H1 (cell line): ENCODE measurements around the gene PTBP1. TPM values are rescaled to one million over a fixed set of nuclear protein-coding genes. Genes with fewer than 3 reads are reported as not detected.
A peak's percentile ranks its signal among the peaks of the same experiment; 100 is the strongest.

Source experiments
- CTCF ChIA-PET: fragments of 300-600 bp; sonication (Branson Sonifier 250); formaldehyde crosslinking; loops from one replicate; lab custom pipeline; 2021; ENCODE audit not compliant: partially characterized antibody; lab: Charles Lee
- POLR2A ChIA-PET: fragments of 300-600 bp; sonication (Branson Sonifier 250); formaldehyde crosslinking; loops from one replicate; lab custom pipeline; 2021; ENCODE audit warnings: inconsistent platforms; ENCODE audit not compliant: partially characterized antibody; lab: Charles Lee
- DNase-seq, 2 experiments: peaks; one replicate each; pipeline versions ENCODE4 v3.0.0 to v3.0.0-alpha.2; 2010 to 2022; ENCODE audit warnings: low spot score in 2 of 2, low read depth in 1 of 2, mixed read lengths in 1 of 2
- FAIRE-seq: peaks from 2 replicates; lab custom pipeline; 2011; peaks lifted over from hg19 to GRCh38; lab: Jason Lieb, UNC
- H2AFZ ChIP-seq: 2 replicates; pipeline ENCODE4 v1.8.1; 2012; ENCODE audit warnings: low read length, inconsistent platforms
- H2AK5ac ChIP-seq: 2 replicates; pipeline ENCODE4 v1.6.1; 2013; ENCODE audit warnings: low read depth, low read length
- H2BK120ac ChIP-seq: replicated peaks from 2 replicates; pipeline ENCODE3; 2013; ENCODE audit warnings: low read depth, low read length, inconsistent platforms
- H2BK12ac ChIP-seq: 2 replicates; pipeline ENCODE4 v1.6.1; 2013; ENCODE audit warnings: low read depth, low read length
- H2BK15ac ChIP-seq: 2 replicates; pipeline ENCODE4 v1.6.1; 2013; ENCODE audit warnings: low read length
- H2BK20ac ChIP-seq: 2 replicates; pipeline ENCODE4 v1.6.1; 2013; ENCODE audit warnings: low read length
- H2BK5ac ChIP-seq: 2 replicates; pipeline ENCODE4 v1.6.1; 2013; ENCODE audit warnings: low read depth, low read length
- H3K14ac ChIP-seq: 2 replicates; pipeline ENCODE4 v1.6.1; 2013; ENCODE audit warnings: inconsistent platforms; ENCODE audit not compliant: insufficient read length
- H3K18ac ChIP-seq: 2 replicates; pipeline ENCODE4 v1.6.1; 2013; ENCODE audit warnings: low read length; ENCODE audit errors: extremely low read depth
- H3K23ac ChIP-seq: 2 replicates; pipeline ENCODE4 v1.6.1; 2013; ENCODE audit warnings: inconsistent platforms; ENCODE audit not compliant: insufficient read length
- H3K23me2 ChIP-seq: 2 replicates; pipeline ENCODE4 v1.6.1; 2013; ENCODE audit warnings: low read depth, low read length
- H3K27ac ChIP-seq: 2 replicates; pipeline ENCODE4 v1.6.1; 2011; ENCODE audit warnings: low read depth, low read length, inconsistent platforms
- H3K27me3 ChIP-seq, 4 experiments: replicated peaks in 1 of 4; 1 replicate in 1 of 4; 2 replicates in 3 of 4; pipeline versions ENCODE4 v1.6.1 to v1.8.1; 2011 to 2013; ENCODE audit warnings: low read length in 3 of 4, mild to moderate bottlenecking in 3 of 4, inconsistent platforms in 2 of 4, mixed read lengths in 2 of 4, moderate library complexity in 1 of 4; ENCODE audit not compliant: control insufficient read depth in 3 of 4, insufficient read depth in 3 of 4; ENCODE audit errors: extremely low read depth in 1 of 4
- H3K36me3 ChIP-seq, 4 experiments: 2 replicates each; pipeline versions ENCODE4 v1.6.1 to v1.8.1; 2011 to 2013; ENCODE audit warnings: mild to moderate bottlenecking in 4 of 4, low read length in 3 of 4, moderate library complexity in 2 of 4, control low read depth in 1 of 4, inconsistent platforms in 1 of 4; ENCODE audit not compliant: insufficient read depth in 4 of 4, control insufficient read depth in 2 of 4
- H3K4ac ChIP-seq: replicated peaks from 2 replicates; pipeline ENCODE3; 2013; ENCODE audit warnings: low read length, low read depth, mixed read lengths, inconsistent platforms; ENCODE audit not compliant: insufficient read length
- H3K4me1 ChIP-seq, 4 experiments: replicated peaks in 1 of 4; 1 replicate in 1 of 4; 2 replicates in 3 of 4; pipeline versions ENCODE4 v1.6.1 to v1.8.1; 2011 to 2013; ENCODE audit warnings: low read length in 3 of 4, inconsistent platforms in 2 of 4, mixed read lengths in 1 of 4; ENCODE audit not compliant: insufficient read depth in 4 of 4, control insufficient read depth in 3 of 4
- H3K4me2 ChIP-seq, 2 experiments: 2 replicates each; pipeline versions ENCODE4 v1.6.1 to v1.8.1; 2011 to 2013; ENCODE audit warnings: low read depth in 2 of 2, low read length in 2 of 2, control low read depth in 1 of 2, inconsistent platforms in 1 of 2, mild to moderate bottlenecking in 1 of 2; ENCODE audit not compliant: insufficient read depth in 1 of 2
- H3K4me3 ChIP-seq, 4 experiments: fragments of 200-600, 300-600 bp in 1 of 4; sonication (generic), shearing (Covaris generic), sonication (Bioruptor Twin) in 1 of 4; 2 replicates each; pipeline versions ENCODE4 v1.5.1 to v1.8.1; 2011 to 2016; ENCODE audit warnings: low read length in 4 of 4, low read depth in 3 of 4, control low read depth in 2 of 4, inconsistent platforms in 2 of 4, mild to moderate bottlenecking in 2 of 4, mixed read lengths in 1 of 4, moderate library complexity in 1 of 4; ENCODE audit not compliant: insufficient read depth in 2 of 4; ENCODE audit errors: extremely low read depth in 1 of 4
- H3K56ac ChIP-seq: replicated peaks from 2 replicates; pipeline ENCODE3; 2013; ENCODE audit warnings: low read depth, mild to moderate bottlenecking, mixed read lengths, low read length, inconsistent platforms; ENCODE audit not compliant: insufficient read length
- H3K79me1 ChIP-seq: 2 replicates; pipeline ENCODE4 v1.6.1; 2013; ENCODE audit warnings: low read depth, low read length, control low read depth
- H3K79me2 ChIP-seq, 2 experiments: 2 replicates each; pipeline versions ENCODE4 v1.6.1 to v1.8.1; 2012 to 2013; ENCODE audit warnings: low read length in 2 of 2, mild to moderate bottlenecking in 2 of 2, inconsistent platforms in 1 of 2; ENCODE audit not compliant: insufficient read depth in 2 of 2, control insufficient read depth in 1 of 2
- H3K9ac ChIP-seq, 4 experiments: replicated peaks in 1 of 4; 1 replicate in 1 of 4; 2 replicates in 3 of 4; pipeline versions ENCODE4 v1.6.1 to v1.8.1; 2011 to 2013; ENCODE audit warnings: low read depth in 3 of 4, low read length in 3 of 4, control low read depth in 2 of 4, mild to moderate bottlenecking in 2 of 4, moderate library complexity in 2 of 4, inconsistent platforms in 1 of 4; ENCODE audit errors: extremely low read depth in 1 of 4
- H3K9me3 ChIP-seq, 2 experiments: 2 replicates each; pipeline versions ENCODE4 v1.6.1 to v1.8.1; 2012 to 2013; ENCODE audit warnings: mild to moderate bottlenecking in 2 of 2, moderate library complexity in 2 of 2, control low read depth in 1 of 2, inconsistent platforms in 1 of 2, low read depth in 1 of 2, low read length in 1 of 2, mixed read lengths in 1 of 2; ENCODE audit not compliant: insufficient read depth in 2 of 2
- H4K20me1 ChIP-seq, 2 experiments: replicated peaks in 1 of 2; 2 replicates each; pipeline versions ENCODE3 to v1.8.1; 2011 to 2013; ENCODE audit warnings: inconsistent platforms in 2 of 2, low read length in 2 of 2, mild to moderate bottlenecking in 1 of 2; ENCODE audit not compliant: insufficient read depth in 2 of 2, control insufficient read depth in 1 of 2
- H4K5ac ChIP-seq: 2 replicates; pipeline ENCODE4 v1.6.1; 2013; ENCODE audit warnings: low read length, low read depth, mixed read lengths, inconsistent platforms; ENCODE audit not compliant: insufficient read length
- H4K8ac ChIP-seq: 2 replicates; pipeline ENCODE4 v1.8.0; 2013; ENCODE audit warnings: mild to moderate bottlenecking, moderate library complexity, low read length, inconsistent platforms; ENCODE audit not compliant: insufficient read depth; ENCODE audit errors: extremely low read depth
- H4K91ac ChIP-seq: replicated peaks from 2 replicates; pipeline ENCODE3; 2013; ENCODE audit warnings: low read length, mixed read lengths, inconsistent platforms; ENCODE audit not compliant: insufficient read length
- FOSL1 ChIP-seq: IDR thresholded peaks from 2 replicates; pipeline ENCODE4 v1.6.1; 2011; ENCODE audit warnings: mild to moderate bottlenecking, low read depth, low read length, moderate library complexity; ENCODE audit not compliant: insufficient read depth
- POLR2A ChIP-seq, 2 experiments: IDR thresholded peaks; 1 replicate in 1 of 2; 2 replicates in 1 of 2; pipeline ENCODE4 v1.6.1; 2011; ENCODE audit warnings: low read depth in 2 of 2, low read length in 2 of 2, mild to moderate bottlenecking in 2 of 2; ENCODE audit errors: control extremely low read depth in 1 of 2
- POLR2AphosphoS5 ChIP-seq: IDR thresholded peaks from 2 replicates; pipeline ENCODE4 v1.6.1; 2011; ENCODE audit warnings: low read depth, low read length
- YY1 ChIP-seq: IDR thresholded peaks from 2 replicates; pipeline ENCODE4 v1.6.1; 2011; ENCODE audit warnings: low read depth, mild to moderate bottlenecking, low read length
- WGBS, 2 experiments: shearing (Covaris generic) in 1 of 2; methylation state at CpG; one replicate each; pipeline versions ENCODE4 v1.1.6 to v1.1.7; 2013 to 2015; ENCODE audit warnings: low lambda C conversion rate in 2 of 2, mixed read lengths in 2 of 2, inconsistent platforms in 1 of 2, low coverage in 1 of 2, missing lambda C conversion rate in 1 of 2; ENCODE audit not compliant: insufficient replicate concordance in 2 of 2, insufficient coverage in 1 of 2, insufficient read length in 1 of 2; ENCODE audit errors: extremely low coverage in 1 of 2, missing lambda C conversion rate in 1 of 2; 5-methylcytosine and 5-hydroxymethylcytosine counted together
- polyA plus RNA-seq, 7 experiments: library from polyadenylated mRNA; depleted of rRNA in 3 of 7; stranded (reverse) in 5 of 7; unstranded in 2 of 7; fragments of >200 nt in 5 of 7; fragments of 200-250 nt in 2 of 7; gene quantifications; 1 replicate in 5 of 7; 2 replicates in 1 of 7; 4 replicates in 1 of 7; pipeline versions ENCODE4 v1.2.1 to v1.2.3, GENCODE V29; 2011 to 2013; ENCODE audit warnings: missing spikeins in 2 of 7, mixed read lengths in 2 of 7
- total RNA-seq: library from RNA; stranded (reverse); fragmentation: NEBNext Ultra II Directional; extraction: Animal tissue kit (Norgen Biotek cat#: 25700); gene quantifications from 2 replicates; pipeline ENCODE4 v1.2.1, GENCODE V29; 2021

The PTBP1 gene
- total and polyA plus RNA-seq, 2 of the 8 experiments (the other 6 are each of a cell fraction or from before 2014, with no cell fraction given) = 528 to 888 TPM

DNA sequence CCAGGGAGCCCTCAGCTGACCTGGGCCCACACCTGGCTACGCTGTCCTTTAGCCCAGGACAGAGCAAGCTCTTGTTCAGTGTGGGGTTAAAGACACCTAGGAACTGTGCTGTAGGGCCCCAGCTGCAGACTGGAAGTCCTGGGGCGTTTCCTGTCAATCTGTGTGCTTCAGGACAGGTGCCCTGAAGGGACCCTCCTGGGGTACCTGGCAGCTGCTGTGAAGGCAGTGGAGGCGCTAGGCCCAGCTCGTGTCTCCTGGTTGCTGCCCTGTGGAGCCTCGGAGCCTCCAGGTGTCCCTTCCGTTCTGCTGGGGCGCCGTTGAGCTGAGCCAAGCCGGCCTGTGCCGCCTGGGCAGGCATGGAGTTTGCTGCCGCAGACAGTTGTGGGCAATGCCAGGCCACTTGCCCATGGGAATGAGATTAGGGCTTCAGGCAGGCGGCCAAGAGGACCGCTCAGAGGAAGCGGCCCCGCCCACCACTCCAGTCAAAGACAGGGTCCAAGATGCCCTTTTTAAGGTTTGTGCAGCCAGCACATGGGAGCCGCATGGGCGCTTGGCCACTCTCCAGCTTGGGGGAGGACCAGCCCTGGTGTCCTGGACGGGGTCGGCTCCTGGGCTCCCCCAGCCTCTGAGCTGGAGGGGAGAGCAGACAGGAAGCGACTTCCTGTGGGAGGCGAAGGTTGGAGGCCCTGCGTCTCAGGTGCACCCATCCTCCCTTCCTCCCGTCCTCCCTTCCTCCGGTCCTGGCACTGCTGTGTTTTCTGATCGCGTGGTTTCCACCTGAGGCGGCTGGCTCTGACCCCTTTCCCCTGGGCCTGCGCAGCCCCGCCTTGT, 4.0 kb downstream of the PTBP1 start:
- Histone ChIP-seq H3K9ac (0 out of 7 replicates have a peak overlapping the region, but pooled peaks of 1 of the 4 experiments have one; percentile 39), H2BK15ac (no peak overlapping the region), H3K4me2 (peak overlapping the region; percentile 53 to 62; a peak in 3 of 4 replicates), H3K27ac (peak overlapping the region; percentile 10; the same call in 1 of the 2 replicates), H2AK5ac (no peak overlapping the region), H4K8ac (no peak overlapping the region), H3K4me1 (peaks cover 0 to 29% (median 16%) of the 10 kb centered on the region in 4 experiments; a peak in 6 of 7 replicates), H4K20me1 (peaks cover 65 to 69% of the 10 kb centered on the region in 2 experiments), H4K5ac (no peak overlapping the region), H3K79me2 (peaks cover 62 to 80% of the 10 kb centered on the region in 2 experiments), H3K4ac (no peak overlapping the region), H2AFZ (no peak overlapping the region), H3K18ac (no peak overlapping the region; the same call in none of the 2 replicates), H3K27me3 (no peaks in the 10 kb centered on the region), H3K14ac (no peak overlapping the region), H3K79me1 (peaks cover 14% of the 10 kb centered on the region), H2BK120ac (no peak overlapping the region), H3K56ac (no peak overlapping the region), H4K91ac (no peak overlapping the region), H3K4me3 (peak overlapping the region in 3 of 4 experiments; percentile 12 to 100 (median 15); a peak in 2 of 8 replicates), H2BK12ac (no peak overlapping the region), H3K36me3 (peaks cover 27 to 57% (median 50%) of the 10 kb centered on the region in 4 experiments), H2BK5ac (peak overlapping the region; percentile 60; the same call in 1 of the 2 replicates), H2BK20ac (no peak overlapping the region), H3K23me2 (peaks cover 10% of the 10 kb centered on the region; the same call in 1 of the 2 replicates), H3K9me3 (no peaks in the 10 kb centered on the region), H3K23ac (no peak overlapping the region)
- FAIRE-seq = no peak
- TF ChIP-seq POLR2AphosphoS5 (peak; percentile 53; the same call in 1 of the 2 replicates), YY1 (no peak), POLR2A (IDR thresholded peaks at IDR 0.05; ENCODE audit: control extremely low read depth in 1 of 2, low read depth in 2 of 2, low read length in 2 of 2) (peak in 1 of 2 experiments; percentile 36; a peak in 2 of 3 replicates), FOSL1 (no peak)
- CTCF ChIA-PET = interaction anchor here (0.9 to 1.5 kb wide), 6 partner anchors 8 to 181 kb away, joined by 3 to 5 read pairs (median 4); no protein-coding TSS in a partner anchor
- WGBS, 2 experiments = 91% methylated on average over 24 of the region's 29 CpGs; no CpG with 5 or more reads in 1 of the 2 experiments
- POLR2A ChIA-PET = interaction anchor here (0.9 to 16.9 kb wide), 19 partner anchors 9 to 120 kb away, joined by 3 to 277 read pairs (median 6); partner anchors contain the start of genes AZU1, PLPPR3 and PRTN3
- no peak for DNase-seq
